Measurements from ENCODE around the gene GET4.

DNA sequence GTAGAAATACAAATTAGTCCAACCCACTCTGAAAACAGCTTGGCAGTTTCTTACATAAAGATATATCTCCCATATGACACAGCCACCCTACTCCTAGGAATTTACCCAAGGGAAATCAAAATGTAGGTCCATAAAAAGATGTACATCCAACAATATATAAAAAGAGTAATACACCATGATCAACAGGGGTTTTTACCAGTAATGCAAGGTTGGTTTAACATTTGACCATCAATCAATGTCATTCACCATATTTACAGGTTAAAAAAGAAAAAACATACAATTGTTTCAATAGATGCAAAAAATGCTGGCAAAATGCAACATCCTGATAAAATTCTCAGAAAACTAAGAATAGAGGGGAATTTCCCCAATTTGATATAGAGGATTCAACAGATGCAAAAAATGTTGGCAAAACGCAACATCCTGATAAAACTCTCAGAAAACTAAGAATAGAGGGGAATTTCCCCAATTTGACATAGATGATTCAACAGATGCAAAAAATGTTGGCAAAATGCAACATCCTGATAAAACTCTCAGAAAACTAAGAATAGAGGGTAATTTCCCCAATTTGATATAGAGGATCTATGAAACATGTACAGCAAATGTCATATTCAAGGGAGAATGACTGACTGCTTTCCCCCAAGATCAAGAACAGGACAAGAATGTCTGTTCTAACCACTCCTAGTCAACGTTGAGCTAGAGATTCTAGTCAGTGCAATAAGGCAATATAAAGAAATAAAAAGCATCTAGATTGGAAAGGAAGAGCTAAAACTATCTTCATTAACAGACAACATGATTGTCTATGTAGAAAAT, 64.5 kb downstream of the GET4 start:
- TF ChIP-seq CTCF (conservative IDR thresholded peaks at IDR 0.05 in 1 of 2, IDR thresholded peaks at IDR 0.05 in 1 of 2; ENCODE audit: extremely low read depth in 1 of 2, insufficient read depth in 1 of 2, low read depth in 1 of 2, low read length in 2 of 2): no peak
- TF ChIP-seq EZH2 (IDR thresholded peaks at IDR 0.05; ENCODE audit: borderline replicate concordance, low read length): no peak
